GM12878 (cell line): ENCODE results near the gene MOGAT1. TPM values are rescaled to one million over a fixed set of nuclear protein-coding genes. Genes with fewer than 3 reads are reported as not detected.

Experiments
- ATF2 ChIP-seq: IDR thresholded peaks from 2 replicates; pipeline ENCODE4 v1.6.1; 2012; ENCODE audit warnings: low read length, inconsistent platforms
- BCL3 ChIP-seq: IDR thresholded peaks from 2 replicates; pipeline ENCODE4 v1.6.1; 2011; ENCODE audit warnings: borderline replicate concordance, low read depth, mild to moderate bottlenecking, moderate library complexity, low read length; ENCODE audit not compliant: insufficient read depth, poor library complexity, severe bottlenecking
- CHD1 ChIP-seq: IDR thresholded peaks from 2 replicates; pipeline ENCODE4 v1.6.1; 2012; ENCODE audit warnings: low read depth, low read length, improper control_type of control experiment
- FOXK2 ChIP-seq: fragments of 450-650 bp; IDR thresholded peaks from 2 replicates; pipeline ENCODE4 v1.6.1; 2017; ENCODE audit warnings: mild to moderate bottlenecking, moderate library complexity
- HCFC1 ChIP-seq: fragments of 150-350 bp; IDR thresholded peaks from 2 replicates; pipeline ENCODE4 v1.6.1; 2014; ENCODE audit warnings: low read length
- IKZF2 ChIP-seq, 2 experiments: fragments of 450-650 bp; IDR thresholded peaks; 2 replicates each; pipeline ENCODE4 v1.6.1; 2017; ENCODE audit warnings: mild to moderate bottlenecking in 2 of 2, moderate library complexity in 2 of 2
- IRF4 ChIP-seq: IDR thresholded peaks from 2 replicates; pipeline ENCODE4 v1.6.1; 2011; ENCODE audit warnings: low read depth, low read length
- LARP7 ChIP-seq: fragments of 450-650 bp; IDR thresholded peaks from 2 replicates; pipeline ENCODE4 v1.6.1; 2017; ENCODE audit warnings: mild to moderate bottlenecking
- MEF2A ChIP-seq: IDR thresholded peaks from 2 replicates; pipeline ENCODE4 v1.6.1; 2011; ENCODE audit warnings: low read depth, mild to moderate bottlenecking, low read length, moderate library complexity; ENCODE audit not compliant: insufficient read depth
- MTA2 ChIP-seq: fragments of 450-650 bp; IDR thresholded peaks from 2 replicates; pipeline ENCODE4 v1.6.1; 2016; ENCODE audit warnings: low read depth, mild to moderate bottlenecking, moderate library complexity
- NFYB ChIP-seq: IDR thresholded peaks from 2 replicates; pipeline ENCODE4 v1.6.1; 2011; ENCODE audit warnings: low read depth, mild to moderate bottlenecking, low read length, improper control_type of control experiment, moderate library complexity; ENCODE audit not compliant: insufficient read depth
- NR2C1 ChIP-seq: fragments of 450-650 bp; IDR thresholded peaks from 2 replicates; pipeline ENCODE4 v1.6.1; 2017; ENCODE audit warnings: antibody characterized with exemption, mild to moderate bottlenecking, moderate library complexity
- RB1 ChIP-seq: fragments of 450-650 bp; formaldehyde crosslinking; IDR thresholded peaks from 2 replicates; pipeline ENCODE4 v1.6.1; 2017; ENCODE audit warnings: mild to moderate bottlenecking, borderline replicate concordance
- REST ChIP-seq: IDR thresholded peaks from 2 replicates; pipeline ENCODE4 v1.6.1; 2012; ENCODE audit warnings: mild to moderate bottlenecking, low read depth, low read length
- SMAD5 ChIP-seq: IDR thresholded peaks from 2 replicates; pipeline ENCODE4 v1.6.1; 2016; ENCODE audit warnings: antibody characterized with exemption, low read depth
- SPI1 ChIP-seq: IDR thresholded peaks from 2 replicates; pipeline ENCODE4 v1.6.1; 2011; ENCODE audit warnings: low read depth, mild to moderate bottlenecking, low read length, moderate library complexity, borderline replicate concordance; ENCODE audit not compliant: insufficient read depth
- TCF3 ChIP-seq: IDR thresholded peaks from 2 replicates; pipeline ENCODE4 v1.6.1; 2012; ENCODE audit warnings: low read depth, mild to moderate bottlenecking, low read length, borderline replicate concordance; ENCODE audit not compliant: insufficient read depth
- TCF7 ChIP-seq: IDR thresholded peaks from 2 replicates; pipeline ENCODE4 v1.6.1; 2014; ENCODE audit warnings: antibody characterized with exemption, borderline replicate concordance
- WRNIP1 ChIP-seq: IDR thresholded peaks from 2 replicates; pipeline ENCODE4 v1.6.1; 2011; ENCODE audit warnings: low read depth, low read length, improper control_type of control experiment, borderline replicate concordance
- ZBTB4 ChIP-seq: fragments of 450-650 bp; formaldehyde crosslinking; IDR thresholded peaks from 2 replicates; pipeline ENCODE4 v1.4.0; 2022; ENCODE audit warnings: mild to moderate bottlenecking, moderate library complexity
- ZNF217 ChIP-seq: fragments of 450-650 bp; IDR thresholded peaks from 2 replicates; pipeline ENCODE4 v1.6.1; 2017; ENCODE audit warnings: antibody characterized with exemption, mild to moderate bottlenecking
- ZSCAN29 ChIP-seq: fragments of 450-650 bp; IDR thresholded peaks from 2 replicates; pipeline ENCODE4 v1.6.1; 2017; ENCODE audit warnings: mild to moderate bottlenecking, moderate library complexity
- polyA plus RNA-seq, 11 experiments: library from polyadenylated mRNA; depleted of rRNA in 4 of 11; unstranded in 6 of 11; stranded (reverse) in 5 of 11; fragments of >200 nt; fragmentation: Nextera tagmentation in 4 of 11; fragmentation: Illumina TruSeq in 1 of 11; extraction: Ambion mirVana in 4 of 11; extraction: Trizol in 1 of 11; gene quantifications; 1 replicate in 1 of 11; 2 replicates in 10 of 11; pipeline versions ENCODE4 v1.2.1 to v1.2.3, GENCODE V29; 2011 to 2016; ENCODE audit warnings: inconsistent platforms in 2 of 11, missing spikeins in 2 of 11, low read depth in 1 of 11
- total RNA-seq, 4 experiments: library from RNA; depleted of rRNA in 3 of 4; stranded (reverse); fragments of >200 nt in 3 of 4; fragmentation: Illumina TruSeq in 1 of 4; extraction: Trizol in 1 of 4; gene quantifications; 2 replicates each; pipeline versions ENCODE4 v1.2.1 to v1.2.3, GENCODE V29; 2013 to 2021

The MOGAT1 gene
- total and polyA plus RNA-seq, 10 of the 15 experiments (the other 5 are each of a cell fraction or from before 2014, with no cell fraction given) = not detected

- TF ChIP-seq IKZF2 (IDR thresholded peaks at IDR 0.05) (no peak), MEF2A (no peak), BCL3 (no peak), ZSCAN29 (no peak), FOXK2 (no peak; the same call in 1 of the 2 replicates), ATF2 (no peak), HCFC1 (peak; percentile 60), NFYB (no peak), SPI1 (no peak), ZBTB4 (CRISPR knock-in tag) (no peak), MTA2 (no peak), SMAD5 (peak; percentile 75), NR2C1 (peak; percentile 66), RB1 (peak; percentile 90; the same call in 1 of the 2 replicates), TCF7 (no peak), WRNIP1 (no peak), LARP7 (peak; percentile 61; the same call in 1 of the 2 replicates), ZNF217 (no peak), IRF4 (no peak), CHD1 (no peak), TCF3 (peak; percentile 35; the same call in 1 of the 2 replicates), REST (no peak)
Measured at GRCh38 chr2:222655787-222656525, 15.5 kb upstream of the MOGAT1 start, which contains the start of gene FARSB (continued).
